Thyroid gland (tissue), 4 donors: ENCODE results near the gene SLC45A1. TPM values are rescaled to one million over a fixed set of nuclear protein-coding genes. Genes with fewer than 3 reads are reported as not detected.

ENCODE experiments used
- DNase-seq, 2 donors: peaks; one replicate each; pipeline ENCODE4 v3.0.0-alpha.2; 2019
- H3K27ac ChIP-seq, 3 donors: fragments of 200-600 bp; sonication (generic); 1 replicate in 2 of 3; 2 replicates in 1 of 3; pipeline ENCODE4 v1.5.1; 2016 to 2019; ENCODE audit warnings: mild to moderate bottlenecking in 1 of 3, moderate library complexity in 1 of 3
- H3K27me3 ChIP-seq: fragments of 200-600 bp; sonication (generic); one replicate; pipeline ENCODE4 v1.5.1; 2019
- H3K36me3 ChIP-seq, 2 donors: fragments of 200-600 bp; sonication (generic); one replicate each; pipeline ENCODE4 v1.5.1; 2016 to 2019
- H3K4me1 ChIP-seq, 2 donors: fragments of 200-600 bp; sonication (generic); one replicate each; pipeline ENCODE4 v1.5.1; 2017 to 2019
- H3K4me3 ChIP-seq, 3 donors: fragments of 200-600 bp; sonication (generic); replicated peaks in 1 of 3; 1 replicate in 2 of 3; 2 replicates in 1 of 3; pipeline ENCODE4 v1.5.1; 2016; ENCODE audit warnings: mild to moderate bottlenecking in 1 of 3
- H3K9me3 ChIP-seq: fragments of 200-600 bp; sonication (generic); one replicate; pipeline ENCODE4 v1.5.1; 2017
- CTCF ChIP-seq, 6 experiments: fragments of 200-600 bp in 3 of 6; fragments of 450-650 bp in 3 of 6; sonication (generic) in 3 of 6; IDR thresholded peaks; one replicate each; pipeline ENCODE4 v1.5.1; 2016 to 2019; ENCODE audit warnings: antibody characterized with exemption in 6 of 6, mild to moderate bottlenecking in 2 of 6, inconsistent platforms in 1 of 6, moderate library complexity in 1 of 6
- POLR2A ChIP-seq, 2 donors: fragments of 450-650 bp; IDR thresholded peaks; one replicate each; pipeline ENCODE4 v1.6.1; 2017; ENCODE audit warnings: antibody characterized with exemption in 2 of 2, mild to moderate bottlenecking in 2 of 2, moderate library complexity in 1 of 2
- WGBS, 2 donors: methylation state at CpG; one replicate each; pipeline ENCODE4 v1.1.5; 2017; 5-methylcytosine and 5-hydroxymethylcytosine counted together
- intact Hi-C: fragments of 100-400 bp; cut with DNase I; formaldehyde crosslinking; loops from one replicate; pipeline ENCODE4 v1.15.1; 2023
- total RNA-seq, 4 donors: library from RNA; depleted of rRNA; stranded (reverse); fragments of >200 nt; gene quantifications; one replicate each; pipeline ENCODE4 v1.2.3, GENCODE V29; 2016

The SLC45A1 gene
- total RNA-seq, 4 donors from 2014 or later, result 1.6 to 4.8 (median 3.0) TPM

- no peaks in the 10 kb centered on the region for H3K9me3 ChIP-seq
- no peak for TF ChIP-seq POLR2A (IDR thresholded peaks at IDR 0.05)
- no peak for TF ChIP-seq CTCF (IDR thresholded peaks at IDR 0.05)
- peaks cover 5 to 23% of the 10 kb centered on the region in 2 donors for H3K4me1 ChIP-seq
- no peak for DNase-seq
- 28 to 32% methylated on average over 12 to 15 of the region's 18 CpGs for WGBS, 2 donors
- no peaks in the 10 kb centered on the region for H3K27me3 ChIP-seq
- H3K36me3 ChIP-seq, result no peaks in the 10 kb centered on the region
- no peak overlapping the region for H3K27ac ChIP-seq
- H3K4me3 ChIP-seq, result peak overlapping the region in 2 of 3 donors; percentile 22 to 49
- intact Hi-C loops, result loop anchor here (5.0 kb wide), 1 partner anchor 336 kb away; no protein-coding TSS in a partner anchor
Observed at GRCh38 chr1:8318436-8318835, 522 bp downstream of the SLC45A1 start.

GRCh38 chr1:8321612-8322011 lies 3.7 kb downstream of the SLC45A1 start:
- H3K4me1 ChIP-seq, result peaks cover 5 to 10% of the 10 kb centered on the region in 2 donors
- intact Hi-C loops, result no loop called here
- no peaks in the 10 kb centered on the region for H3K9me3 ChIP-seq
- no peak for DNase-seq
- H3K4me3 ChIP-seq, result no peak overlapping the region
- no peaks in the 10 kb centered on the region for H3K27me3 ChIP-seq
- TF ChIP-seq CTCF (IDR thresholded peaks at IDR 0.05) (no peak), POLR2A (IDR thresholded peaks at IDR 0.05) (no peak)
- 93 to 94% methylated on average over 3 of the region's 3 CpGs for WGBS, 2 donors
- no peak overlapping the region for H3K27ac ChIP-seq
- H3K36me3 ChIP-seq, result no peaks in the 10 kb centered on the region

DNA sequence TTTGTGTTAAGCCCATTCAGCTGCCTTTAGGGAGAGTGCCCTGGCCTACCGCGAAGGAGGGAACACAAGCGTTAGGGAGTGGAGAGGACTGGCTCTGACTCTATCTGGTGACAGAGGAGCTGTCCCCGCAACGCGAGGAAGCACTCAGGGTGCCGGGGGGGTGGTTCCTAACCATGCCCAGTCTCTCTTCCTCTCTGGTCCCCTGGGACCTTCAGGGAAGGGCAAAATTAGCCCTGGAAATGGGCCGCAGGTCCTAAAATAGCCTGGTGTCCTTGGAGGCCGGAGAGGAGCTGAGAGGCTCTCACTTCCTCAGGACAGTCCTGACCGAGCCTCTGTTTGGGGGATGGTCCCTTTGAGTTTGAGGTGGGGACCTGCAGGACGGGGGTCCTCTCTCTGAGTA lies 5.8 kb downstream of the SLC45A1 start:
- Histone ChIP-seq H3K36me3 (no peaks in the 10 kb centered on the region), H3K9me3 (no peaks in the 10 kb centered on the region), H3K4me3 (no peak overlapping the region), H3K4me1 (no peaks in the 10 kb centered on the region), H3K27me3 (no peaks in the 10 kb centered on the region), H3K27ac (no peak overlapping the region)
- no peak for TF ChIP-seq CTCF (IDR thresholded peaks at IDR 0.05)
- TF ChIP-seq POLR2A (IDR thresholded peaks at IDR 0.05), result no peak
- intact Hi-C loops, result no loop called here
- WGBS, 2 donors, result 64 to 73% methylated on average over 5 to 11 of the region's 11 CpGs
- no peak for DNase-seq

GRCh38 chr1:8324176-8324810 lies 6.4 kb downstream of the SLC45A1 start:
- Histone ChIP-seq H3K27me3 (no peaks in the 10 kb centered on the region), H3K4me1 (no peaks in the 10 kb centered on the region), H3K9me3 (no peaks in the 10 kb centered on the region), H3K4me3 (no peak overlapping the region), H3K27ac (no peak overlapping the region), H3K36me3 (no peaks in the 10 kb centered on the region)
- 82 to 83% methylated on average over 29 to 31 of the region's 32 CpGs for WGBS, 2 donors
- TF ChIP-seq CTCF (IDR thresholded peaks at IDR 0.05) (no peak), POLR2A (IDR thresholded peaks at IDR 0.05) (no peak)
- DNase-seq, result no peak
- intact Hi-C loops, result no loop called here

DNA sequence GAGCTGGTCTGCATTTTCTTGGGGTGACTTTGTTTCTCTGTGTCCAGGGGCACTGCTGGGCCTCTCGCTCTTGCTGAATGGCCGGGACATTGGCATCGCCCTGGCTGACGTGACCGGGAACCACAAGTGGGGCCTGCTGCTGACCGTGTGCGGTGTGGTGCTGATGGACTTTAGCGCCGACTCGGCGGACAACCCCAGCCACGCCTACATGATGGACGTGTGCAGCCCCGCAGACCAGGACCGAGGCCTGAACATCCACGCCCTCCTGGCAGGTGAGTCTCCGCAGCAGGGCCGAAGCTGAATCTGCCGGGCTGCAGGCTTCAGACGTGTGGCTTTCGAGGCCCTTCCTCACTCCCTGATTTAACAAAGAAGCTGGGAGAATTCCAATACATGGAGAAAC lies 7.9 kb downstream of the SLC45A1 start:
- DNase-seq, result no peak
- WGBS, 2 donors, result 92 to 96% methylated on average over 10 to 21 of the region's 21 CpGs
- Histone ChIP-seq H3K4me1 (no peaks in the 10 kb centered on the region), H3K4me3 (no peak overlapping the region), H3K36me3 (no peaks in the 10 kb centered on the region), H3K27me3 (no peaks in the 10 kb centered on the region), H3K27ac (no peak overlapping the region), H3K9me3 (no peaks in the 10 kb centered on the region)
- intact Hi-C loops, result no loop called here
- TF ChIP-seq CTCF (IDR thresholded peaks at IDR 0.05) (no peak), POLR2A (IDR thresholded peaks at IDR 0.05) (no peak)
